ENCODE measurements around the gene DMRTA2.
"Not testable (repeated sequence)": the region's sequence is repeated elsewhere in the genome, so short reads cannot be mapped to it uniquely, and the experiment has no call there.

Gene DMRTA2

GRCh38 chr1:50423670-50424000, 392 bp upstream of the DMRTA2 start:
- no peak for DNase-seq

GRCh38 chr1:50422675-50422945, 633 bp downstream of the DMRTA2 start:
- DNase-seq, result no peak

- no peak for DNase-seq
Measured at GRCh38 chr1:50421768-50422674, 1.2 kb downstream of the DMRTA2 start.

DNA sequence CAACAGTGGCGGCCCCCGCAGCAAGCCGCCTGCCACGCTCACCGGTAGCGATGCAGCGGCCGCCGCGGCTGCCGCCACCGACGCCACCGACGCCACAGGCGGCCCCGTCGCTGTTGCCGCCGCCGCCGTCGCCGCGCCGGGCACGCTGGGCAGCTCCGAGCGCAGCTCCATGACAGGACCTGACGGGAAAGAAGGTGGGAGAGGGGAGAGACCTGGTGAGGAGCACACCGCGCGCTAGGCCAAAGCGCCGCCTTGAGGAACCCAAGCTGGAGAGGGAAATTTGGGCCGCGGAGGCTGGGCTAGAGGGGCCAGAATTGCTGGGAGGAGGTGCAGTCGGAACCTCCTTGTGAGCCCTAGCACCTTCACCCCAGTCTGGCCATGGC, 1.9 kb downstream of the DMRTA2 start:
- DNase-seq, result no peak

DNA sequence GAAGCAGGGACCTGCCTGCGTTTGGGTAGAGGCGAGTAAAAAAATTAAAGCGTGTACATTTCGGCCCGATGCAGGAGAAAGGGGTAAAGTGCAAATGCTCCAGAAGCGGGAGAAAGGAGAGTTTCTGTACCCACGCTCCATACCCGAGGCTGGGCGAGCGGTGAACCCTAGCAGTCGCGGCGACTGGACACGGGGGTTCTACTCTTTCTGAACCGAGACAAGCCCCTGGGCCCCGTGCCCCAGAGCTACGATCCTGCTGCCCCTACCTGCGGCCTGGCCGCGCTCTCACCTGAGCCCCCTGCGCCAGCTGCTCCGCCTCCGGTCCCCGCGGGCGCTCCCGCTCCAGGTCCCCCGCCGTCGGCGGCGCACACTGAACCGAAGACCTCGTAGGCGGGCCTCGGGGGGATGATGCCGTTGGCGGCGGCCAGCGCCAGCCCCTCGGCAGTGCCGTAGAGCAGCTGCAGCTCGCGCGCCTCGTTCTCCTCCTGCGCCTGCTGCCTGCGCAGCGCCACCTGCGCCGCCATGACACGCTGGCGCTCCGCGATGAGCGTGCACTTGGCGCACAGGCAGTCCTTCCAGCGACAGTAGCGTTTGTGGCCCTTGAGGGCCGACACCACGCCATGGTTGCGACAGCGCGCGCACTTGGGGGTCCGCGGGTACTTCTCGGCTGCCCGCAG, 2.4 kb downstream of the DMRTA2 start:
- DNase-seq, result no peak

GRCh38 chr1:50419907-50420677, 3.2 kb downstream of the DMRTA2 start:
- DNase-seq, result no peak

GRCh38 chr1:50419192-50419906, 3.9 kb downstream of the DMRTA2 start:
- DNase-seq, result no peak

DNA sequence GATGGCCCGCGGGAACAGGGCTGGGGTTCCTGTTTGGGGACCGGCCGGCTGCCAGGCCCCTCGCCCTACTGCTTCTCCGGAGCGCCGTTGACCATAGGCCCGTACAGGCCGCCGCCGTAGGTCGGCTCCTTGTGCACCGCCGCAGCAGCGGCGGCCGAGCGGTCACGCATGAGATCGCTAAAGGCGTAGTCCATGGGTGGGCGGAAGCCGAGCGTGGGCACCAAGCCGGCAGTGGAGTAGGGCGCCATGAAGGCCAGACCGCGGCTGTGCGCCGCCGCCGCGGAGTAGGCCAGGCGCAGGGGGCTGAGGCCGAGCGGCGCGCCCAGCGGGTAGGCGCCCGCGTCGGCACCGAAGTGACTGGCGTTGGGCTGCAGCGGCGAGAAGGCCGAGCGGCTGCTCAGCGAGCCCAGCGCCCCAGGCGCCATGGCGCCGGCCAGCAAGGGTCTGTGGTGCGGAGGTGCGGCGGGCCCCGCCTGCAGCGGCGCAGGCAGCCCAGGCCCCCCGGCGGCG, 4.6 kb downstream of the DMRTA2 start:
- DNase-seq, result no peak

- DNase-seq, result no peak
Measured at GRCh38 chr1:50417946-50418599, 5.2 kb downstream of the DMRTA2 start.

GRCh38 chr1:50417507-50417906, 5.7 kb downstream of the DMRTA2 start:
- no peak for DNase-seq

GRCh38 chr1:50416553-50417453, 6.4 kb downstream of the DMRTA2 start:
- DNase-seq, result no peak

GRCh38 chr1:50416150-50416527, 7.1 kb downstream of the DMRTA2 start:
- no peak for DNase-seq

GRCh38 chr1:50415235-50416149, 7.8 kb downstream of the DMRTA2 start:
- DNase-seq, result no peak

DNA sequence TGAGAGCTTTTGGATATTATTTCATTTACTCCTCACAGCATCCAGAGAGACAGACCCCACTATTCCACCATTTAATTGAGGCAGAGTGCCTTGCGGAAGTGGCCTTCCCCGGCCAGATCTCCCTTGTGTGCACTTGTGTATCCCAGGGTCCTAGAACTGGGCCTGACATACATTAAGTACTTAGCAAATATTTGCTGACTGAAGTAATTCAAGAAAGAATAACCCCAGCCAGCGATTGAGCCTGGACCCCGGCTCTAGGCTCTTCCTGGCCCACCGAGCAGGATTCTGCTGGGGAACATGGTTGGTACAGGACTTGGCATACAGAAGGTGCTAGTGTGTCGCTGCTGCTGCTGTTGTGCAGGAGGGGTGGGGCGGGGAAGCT, 8.4 kb downstream of the DMRTA2 start:
- DNase-seq, result no peak

DNA sequence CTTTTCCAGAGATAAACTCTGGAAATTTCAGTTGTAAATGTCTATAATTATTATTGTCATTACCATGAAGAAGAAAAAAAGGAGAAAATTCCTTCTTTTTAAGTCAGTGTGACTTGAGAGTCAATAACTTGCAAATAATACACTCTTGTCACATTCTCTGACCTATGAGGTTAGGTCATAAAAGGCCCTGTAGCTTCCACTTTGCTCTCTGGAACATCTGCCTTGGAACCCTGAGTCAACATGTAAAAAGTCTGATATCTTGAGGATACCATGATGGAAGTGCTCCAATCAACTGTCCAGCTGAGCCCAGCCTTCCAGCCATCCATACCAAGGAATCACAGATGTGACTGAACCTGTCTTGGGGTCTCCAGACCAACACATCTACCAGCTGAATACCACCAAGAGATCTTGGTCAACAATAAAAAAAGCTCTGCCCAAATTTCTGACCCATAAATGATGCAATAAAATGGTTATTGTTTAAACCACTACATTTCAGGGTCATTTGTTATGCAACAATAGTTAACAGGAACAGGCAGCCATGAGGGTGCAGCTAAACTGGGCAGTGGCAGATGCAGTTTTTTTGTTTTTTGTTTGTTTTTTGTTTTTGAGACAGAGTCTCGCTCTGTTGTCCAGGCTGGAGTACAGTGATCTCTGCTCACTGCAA, 10.3 kb downstream of the DMRTA2 start:
- DNase-seq, result no peak

DNA sequence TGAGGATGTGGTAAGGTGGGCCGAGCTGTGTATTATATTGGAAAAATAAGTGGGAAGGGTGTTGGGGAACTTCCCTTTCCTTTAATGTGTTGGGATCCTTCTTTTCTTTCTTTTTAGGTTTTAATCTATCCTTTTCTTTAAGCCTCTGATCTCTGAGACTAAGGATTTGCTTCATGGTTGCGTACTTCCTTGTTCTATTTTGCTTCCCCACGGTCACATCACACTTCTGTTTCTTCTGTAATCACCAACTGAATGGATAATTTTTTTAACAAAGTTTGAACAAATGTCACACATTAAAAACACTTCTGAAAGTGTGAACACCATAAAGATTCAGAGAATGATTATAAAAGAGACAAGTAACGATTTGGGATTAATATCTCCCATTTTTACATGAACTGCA, 17.4 kb downstream of the DMRTA2 start:
- no peak for DNase-seq

DNA sequence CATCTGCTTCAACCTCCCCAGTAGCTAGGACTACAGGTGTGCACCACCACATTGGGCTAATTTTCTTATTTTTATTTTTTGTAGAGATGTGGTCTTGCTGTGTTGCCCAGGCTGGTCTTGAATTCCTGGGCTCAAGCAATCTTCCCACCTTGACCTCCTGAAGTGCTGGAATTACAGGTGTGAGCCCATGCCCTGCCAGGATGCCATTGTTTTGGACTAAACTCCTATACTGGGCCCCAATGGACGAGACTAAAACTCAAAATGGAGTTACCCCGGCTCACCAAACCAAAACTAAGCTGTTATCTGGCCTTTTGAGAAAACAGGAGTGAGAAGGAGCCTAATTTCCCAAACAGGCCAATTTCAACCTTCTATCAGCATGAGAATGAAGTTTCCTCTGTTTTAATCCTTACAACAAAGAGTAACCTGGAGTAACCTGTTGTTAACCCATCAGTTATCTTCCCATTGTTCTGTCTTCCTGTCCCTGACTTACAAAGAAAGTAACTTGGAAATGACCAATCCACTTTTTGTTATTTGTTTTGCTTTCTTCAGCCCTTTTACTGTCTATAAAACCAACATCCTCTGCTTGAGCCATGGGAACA, 29.6 kb downstream of the DMRTA2 start:
- no peak for DNase-seq

- DNase-seq, result not testable (repeated sequence)
Measured at GRCh38 chr1:50381551-50381950, 41.7 kb downstream of the DMRTA2 start.

- DNase-seq, result no peak
Measured at GRCh38 chr1:50378770-50379169, 44.5 kb downstream of the DMRTA2 start.
